ENCODE data around the gene FBXO31. TPM values are rescaled to one million over a fixed set of nuclear protein-coding genes. Genes with fewer than 3 reads are reported as not detected.

Gene FBXO31
- total and polyA plus RNA-seq, 2 of the 8 experiments (the other 6 are each of a cell fraction or from before 2014, with no cell fraction given) = 8.3 to 21.6 TPM

DNA sequence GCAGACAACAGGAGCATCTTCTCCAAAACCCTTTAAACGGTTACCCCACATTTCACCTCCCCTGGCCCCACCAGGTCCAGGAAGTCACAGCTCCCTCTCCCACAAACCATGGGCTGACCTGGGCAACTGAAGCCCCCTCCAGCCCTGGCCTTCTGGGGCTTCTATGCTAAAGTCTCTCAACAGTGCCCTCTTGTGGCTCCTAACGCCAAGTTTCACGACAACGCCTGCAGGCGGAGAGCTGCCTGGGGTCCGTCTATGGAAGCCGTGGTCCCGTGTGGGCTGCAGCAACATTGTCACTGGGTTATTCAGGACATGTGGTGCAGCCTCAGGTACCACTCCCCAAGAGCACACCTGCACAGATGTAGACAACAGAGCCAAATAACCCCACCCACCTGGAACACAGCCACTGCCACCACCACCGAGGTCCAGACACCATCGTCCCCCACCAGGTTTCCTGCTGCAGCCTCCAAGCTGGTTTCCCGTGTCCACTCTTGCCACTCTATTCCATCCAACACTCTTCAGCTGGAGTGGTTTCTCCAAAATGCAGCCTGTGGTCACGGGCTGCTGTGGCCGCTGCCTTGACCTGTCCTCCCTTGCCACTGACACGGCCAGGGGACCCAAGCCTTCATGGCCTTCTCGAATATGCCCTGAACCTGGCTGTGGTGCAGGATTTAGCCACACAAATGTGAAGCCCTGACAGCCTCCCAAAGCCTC, 85.5 kb downstream of the FBXO31 start:
- peaks cover 0 to 2% of the 10 kb centered on the region in 2 experiments for H4K20me1 ChIP-seq (replicated peaks in 1 of 2; ENCODE audit: control insufficient read depth in 1 of 2, insufficient read depth in 2 of 2, low read length in 2 of 2)
- H3K79me1 ChIP-seq (ENCODE audit: low read depth, low read length) = no peaks in the 10 kb centered on the region
- peaks cover 0 to 5% (median 2%) of the 10 kb centered on the region in 4 experiments; a peak in 3 of 7 replicates for H3K4me1 ChIP-seq (replicated peaks in 1 of 4; ENCODE audit: control insufficient read depth in 3 of 4, insufficient read depth in 4 of 4, low read length in 3 of 4)
- no peak overlapping the region for H3K18ac ChIP-seq (ENCODE audit: extremely low read depth, low read length)
- H3K4ac ChIP-seq (replicated peaks; ENCODE audit: insufficient read length, low read depth, low read length) = no peak overlapping the region
- no peak overlapping the region for H4K8ac ChIP-seq (ENCODE audit: extremely low read depth, insufficient read depth, low read length)
- no peak overlapping the region for H2AK5ac ChIP-seq (ENCODE audit: low read depth, low read length)
- H3K9ac ChIP-seq (replicated peaks in 1 of 4; ENCODE audit: extremely low read depth in 1 of 4, low read depth in 3 of 4, low read length in 3 of 4) = no peak overlapping the region
- no peak overlapping the region; the same call in 1 of the 2 replicates for H2BK12ac ChIP-seq (ENCODE audit: low read depth, low read length)
- no peaks in the 10 kb centered on the region for H3K79me2 ChIP-seq (ENCODE audit: control insufficient read depth in 1 of 2, insufficient read depth in 2 of 2, low read length in 2 of 2)
- H2BK5ac ChIP-seq (ENCODE audit: low read depth, low read length) = no peak overlapping the region
- no peaks in the 10 kb centered on the region for H3K36me3 ChIP-seq (ENCODE audit: control insufficient read depth in 2 of 4, insufficient read depth in 4 of 4, low read length in 3 of 4)
- no peak overlapping the region for H3K4me3 ChIP-seq (ENCODE audit: extremely low read depth in 1 of 4, insufficient read depth in 2 of 4, low read depth in 3 of 4, low read length in 4 of 4)
- H4K5ac ChIP-seq (ENCODE audit: insufficient read length, low read depth, low read length) = no peak overlapping the region
- no peak overlapping the region for H2AFZ ChIP-seq (ENCODE audit: low read length)
- FAIRE-seq = peak; percentile 66
- WGBS, 2 experiments (ENCODE audit: extremely low coverage in 1 of 2, insufficient coverage in 1 of 2, insufficient read length in 1 of 2, insufficient replicate concordance in 2 of 2, low coverage in 1 of 2, low lambda C conversion rate in 2 of 2, missing lambda C conversion rate in 1 of 2) = 75% methylated on average over 15 of the region's 15 CpGs; no CpG with 5 or more reads in 1 of the 2 experiments
- peak in 1 of 2 experiments; percentile 85 for DNase-seq (ENCODE audit: low read depth in 1 of 2, low spot score in 2 of 2)
- H2BK20ac ChIP-seq (ENCODE audit: low read length) = no peak overlapping the region
- no peaks in the 10 kb centered on the region; a peak in 1 of 7 replicates for H3K27me3 ChIP-seq (replicated peaks in 1 of 4; ENCODE audit: control insufficient read depth in 3 of 4, extremely low read depth in 1 of 4, insufficient read depth in 3 of 4, low read length in 3 of 4)
- H4K91ac ChIP-seq (replicated peaks; ENCODE audit: insufficient read length, low read length) = no peak overlapping the region
- no peak overlapping the region for H3K4me2 ChIP-seq (ENCODE audit: insufficient read depth in 1 of 2, low read depth in 2 of 2, low read length in 2 of 2)
- POLR2A ChIA-PET (ENCODE audit: partially characterized antibody) = no interaction called here
- no peak overlapping the region for H3K23ac ChIP-seq (ENCODE audit: insufficient read length)
- no peak overlapping the region for H3K27ac ChIP-seq (ENCODE audit: low read depth, low read length)
- H2BK120ac ChIP-seq (replicated peaks; ENCODE audit: low read depth, low read length) = no peak overlapping the region
- H3K9me3 ChIP-seq (ENCODE audit: insufficient read depth in 2 of 2, low read depth in 1 of 2, low read length in 1 of 2) = no peaks in the 10 kb centered on the region
- CTCF ChIA-PET (ENCODE audit: partially characterized antibody) = interaction anchor here (0.6 to 2.0 kb wide), 23 partner anchors 8 to 921 kb away, joined by 3 to 12 read pairs (median 3); no protein-coding TSS in a partner anchor
- TF ChIP-seq, protein P1, sequence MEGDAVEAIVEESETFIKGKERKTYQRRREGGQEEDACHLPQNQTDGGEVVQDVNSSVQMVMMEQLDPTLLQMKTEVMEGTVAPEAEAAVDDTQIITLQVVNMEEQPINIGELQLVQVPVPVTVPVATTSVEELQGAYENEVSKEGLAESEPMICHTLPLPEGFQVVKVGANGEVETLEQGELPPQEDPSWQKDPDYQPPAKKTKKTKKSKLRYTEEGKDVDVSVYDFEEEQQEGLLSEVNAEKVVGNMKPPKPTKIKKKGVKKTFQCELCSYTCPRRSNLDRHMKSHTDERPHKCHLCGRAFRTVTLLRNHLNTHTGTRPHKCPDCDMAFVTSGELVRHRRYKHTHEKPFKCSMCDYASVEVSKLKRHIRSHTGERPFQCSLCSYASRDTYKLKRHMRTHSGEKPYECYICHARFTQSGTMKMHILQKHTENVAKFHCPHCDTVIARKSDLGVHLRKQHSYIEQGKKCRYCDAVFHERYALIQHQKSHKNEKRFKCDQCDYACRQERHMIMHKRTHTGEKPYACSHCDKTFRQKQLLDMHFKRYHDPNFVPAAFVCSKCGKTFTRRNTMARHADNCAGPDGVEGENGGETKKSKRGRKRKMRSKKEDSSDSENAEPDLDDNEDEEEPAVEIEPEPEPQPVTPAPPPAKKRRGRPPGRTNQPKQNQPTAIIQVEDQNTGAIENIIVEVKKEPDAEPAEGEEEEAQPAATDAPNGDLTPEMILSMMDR (IDR thresholded peaks at IDR 0.05; ENCODE audit: control extremely low read depth in 1 of 3, insufficient read depth in 1 of 3, low read depth in 1 of 3, low read length in 3 of 3) = peak; percentile 57 to 91 (median 83)
- TF ChIP-seq CREB1 (IDR thresholded peaks at IDR 0.05) = peak; percentile 39; the same call in 1 of the 2 replicates
- TF ChIP-seq CHD1 (IDR thresholded peaks at IDR 0.05; ENCODE audit: low read depth, low read length) = no peak
- peak; percentile 55 to 69 for TF ChIP-seq RAD21 (IDR thresholded peaks at IDR 0.05 in 1 of 2, conservative IDR thresholded peaks at IDR 0.05 in 1 of 2; ENCODE audit: low read depth in 2 of 2, low read length in 2 of 2)
- peaks cover 4% of the 10 kb centered on the region; the same call in 1 of the 2 replicates for H3K23me2 ChIP-seq (ENCODE audit: low read depth, low read length)
- no peak overlapping the region for H2BK15ac ChIP-seq (ENCODE audit: low read length)
- H3K56ac ChIP-seq (replicated peaks; ENCODE audit: insufficient read length, low read depth, low read length) = no peak overlapping the region
- no peak overlapping the region for H3K14ac ChIP-seq (ENCODE audit: insufficient read length)

Data from H1 (cell line).